Ovary (tissue), 9 donors: ENCODE data around the gene NAP1L1. TPM values are rescaled to one million over a fixed set of nuclear protein-coding genes. Genes with fewer than 3 reads are reported as not detected.

Experiments used
- DNase-seq, 5 donors: peaks; one replicate each; pipeline ENCODE4 v3.0.0-alpha.2; 2019 to 2020
- H3K27ac ChIP-seq, 2 donors: fragments of 200-600 bp; one replicate each; pipeline versions ENCODE4 v1.5.1 to v1.8.0; 2019 to 2022
- H3K27me3 ChIP-seq: fragments of 200-600 bp; one replicate; pipeline ENCODE4 v1.8.0; 2022
- H3K36me3 ChIP-seq: fragments of 200-600 bp; sonication (generic); one replicate; pipeline ENCODE4 v1.5.1; 2019
- H3K4me1 ChIP-seq: one replicate; pipeline ENCODE4 v1.8.1; 2013; ENCODE audit warnings: mild to moderate bottlenecking, moderate library complexity; ENCODE audit not compliant: insufficient read depth
- H3K4me3 ChIP-seq: fragments of 200-600 bp; sonication (generic); one replicate; pipeline ENCODE4 v1.5.1; 2017
- H3K9me3 ChIP-seq, 2 donors: fragments of 200-600 bp in 1 of 2; sonication (generic) in 1 of 2; one replicate each; pipeline versions ENCODE4 v1.5.1 to v1.8.1; 2013 to 2019; ENCODE audit warnings: mild to moderate bottlenecking in 1 of 2, moderate library complexity in 1 of 2
- CTCF ChIP-seq, 3 donors: fragments of 450-650 bp in 2 of 3; fragments of 200-600 bp in 1 of 3; IDR thresholded peaks; one replicate each; pipeline versions ENCODE4 v1.5.1 to v1.8.0; 2016 to 2022; ENCODE audit warnings: antibody characterized with exemption in 3 of 3, mild to moderate bottlenecking in 1 of 3
- EP300 ChIP-seq: sonication (generic); formaldehyde crosslinking; IDR thresholded peaks from one replicate; pipeline ENCODE4 v1.6.1; 2017; ENCODE audit warnings: antibody characterized with exemption
- POLR2A ChIP-seq: fragments of 450-650 bp; IDR thresholded peaks from one replicate; pipeline ENCODE4 v1.6.1; 2017; ENCODE audit warnings: antibody characterized with exemption, mild to moderate bottlenecking, moderate library complexity
- WGBS, 3 donors: extraction: QIAGEN DNeasy Blood & Tissue Kit in 1 of 3; methylation state at CpG; one replicate each; pipeline versions ENCODE4 v1.1.5 to v1.1.7; 2013 to 2017; 5-methylcytosine and 5-hydroxymethylcytosine counted together
- intact Hi-C, 4 donors: fragments of 100-400 bp; cut with DNase I; formaldehyde crosslinking; loops; one replicate each; pipeline versions ENCODE4 v1.11.0 to v1.15.1; 2022 to 2023
- polyA plus RNA-seq, 2 donors: library from polyadenylated mRNA; stranded (reverse); fragments of 200-250 nt in 1 of 2; fragments of 350-450 nt in 1 of 2; fragmentation: Illumina TruSeq in 1 of 2; extraction: RNeasy Lipid Tissue Mini Kit (QIAGEN cat#74804) in 1 of 2; gene quantifications; one replicate each; pipeline ENCODE4 v1.2.3, GENCODE V29; 2013 to 2014
- total RNA-seq, 7 donors: library from RNA; depleted of rRNA in 2 of 7; stranded (reverse); fragments of >200 nt in 2 of 7; fragmentation: NEBNext Ultra II Directional in 3 of 7; extraction: Animal tissue kit (Norgen Biotek cat#: 25700) in 3 of 7; gene quantifications; one replicate each; pipeline versions ENCODE4 v1.1.0 to v1.2.4, GENCODE V29; 2016 to 2023
- donor health status: DM: no; HTN: no; CAD: no; lungs with moderate emphysema.
- donor health status: DM: no; HTN: no; CAD: no.
- donor health status: Bipolar disorder and iron deficiency.
- donor health status: DM: yes; HTN: yes; CAD: no.
- donor health status: DM: no; HTN: no; CAD: no.
- donor health status: DM: yes; HTN: yes; CAD: no.

Gene NAP1L1
- total and polyA plus RNA-seq, 9 donors, result 500 to 1,115 (median 750) TPM

DNA sequence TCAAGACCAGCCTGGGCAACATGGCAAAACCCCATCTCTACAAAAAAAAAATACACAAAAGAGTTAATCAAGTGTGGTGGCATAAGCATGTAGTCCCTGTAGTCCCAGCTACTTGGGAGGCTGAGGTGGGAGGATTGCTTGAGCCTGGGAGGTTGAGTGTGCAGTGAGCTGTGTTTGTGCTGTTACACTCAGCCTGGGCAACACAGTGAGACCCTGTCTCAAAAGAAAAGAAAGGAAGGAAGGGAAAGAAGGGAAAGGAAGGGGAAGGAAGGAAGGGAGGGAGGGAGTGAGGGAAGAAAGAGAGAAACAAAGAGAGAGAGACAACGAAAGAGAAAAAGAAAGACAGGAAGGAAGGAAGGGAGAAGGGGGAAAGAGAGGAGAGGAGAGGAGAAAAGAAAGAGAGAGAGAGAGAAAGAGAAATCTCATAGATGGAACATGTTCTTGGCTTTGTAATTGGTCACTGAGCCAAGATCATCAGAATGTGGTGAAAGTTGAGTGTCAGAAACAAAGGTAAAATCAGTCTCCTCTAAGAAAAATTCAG, 26.8 kb upstream of the NAP1L1 start:
- no peak for TF ChIP-seq EP300
- no peak for TF ChIP-seq CTCF (IDR thresholded peaks at IDR 0.05)
- TF ChIP-seq POLR2A, result no peak
- no peak overlapping the region for H3K4me3 ChIP-seq
- no peaks in the 10 kb centered on the region for H3K27me3 ChIP-seq
- DNase-seq, result no peak
- H3K4me1 ChIP-seq, result no peaks in the 10 kb centered on the region
- no peaks in the 10 kb centered on the region for H3K9me3 ChIP-seq
- H3K36me3 ChIP-seq, result no peaks in the 10 kb centered on the region
- no peak overlapping the region for H3K27ac ChIP-seq
- intact Hi-C loops, result no loop called here
- WGBS, 3 donors, result 0 to 71% methylated on average over 1 of the region's 1 CpG; no CpG with 5 or more reads in 1 of the 3 donors

DNA sequence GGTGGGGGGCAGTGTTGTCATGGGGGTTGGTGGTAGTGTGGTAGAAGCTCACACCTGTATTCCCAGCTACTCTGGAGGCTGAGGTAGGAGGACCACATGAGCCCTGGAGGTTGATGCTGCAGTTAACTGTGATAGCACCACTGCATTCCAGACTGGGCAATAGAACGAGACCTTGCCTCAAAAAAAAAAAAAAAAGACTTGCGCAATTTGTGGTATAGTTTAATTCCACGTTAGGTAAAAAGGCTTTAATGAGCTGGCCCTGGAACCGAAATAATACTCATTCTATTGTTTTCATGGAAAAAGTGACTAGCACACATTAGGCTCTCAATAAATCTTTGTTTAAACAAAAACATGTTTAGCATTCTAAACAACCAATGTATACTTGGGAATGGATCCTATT, 25.4 kb upstream of the NAP1L1 start:
- intact Hi-C loops, result no loop called here
- 80 to 85% (median 84%) methylated on average over 4 of the region's 4 CpGs for WGBS, 3 donors
- Histone ChIP-seq H3K4me1 (no peaks in the 10 kb centered on the region), H3K9me3 (no peaks in the 10 kb centered on the region), H3K4me3 (no peak overlapping the region), H3K27ac (no peak overlapping the region), H3K36me3 (no peaks in the 10 kb centered on the region), H3K27me3 (no peaks in the 10 kb centered on the region)
- TF ChIP-seq CTCF (IDR thresholded peaks at IDR 0.05) (no peak), POLR2A (no peak), EP300 (no peak)
- DNase-seq, result no peak

- intact Hi-C loops, result no loop called here
- WGBS, 3 donors, result 75 to 90% (median 89%) methylated on average over 3 of the region's 3 CpGs
- H3K4me1 ChIP-seq, result no peaks in the 10 kb centered on the region
These were observed 23.9 kb upstream of the NAP1L1 start for GRCh38 chr12:76108356-76108755.

GRCh38 chr12:76106631-76107030, 22.1 kb upstream of the NAP1L1 start:
- Histone ChIP-seq H3K27me3 (no peaks in the 10 kb centered on the region), H3K4me1 (no peaks in the 10 kb centered on the region), H3K36me3 (no peaks in the 10 kb centered on the region), H3K27ac (no peak overlapping the region), H3K9me3 (no peaks in the 10 kb centered on the region), H3K4me3 (no peak overlapping the region)
- intact Hi-C loops, result no loop called here
- TF ChIP-seq EP300, result no peak
- no peak for TF ChIP-seq CTCF (IDR thresholded peaks at IDR 0.05)
- TF ChIP-seq POLR2A, result no peak
- 33 to 56% (median 36%) methylated on average over 3 of the region's 3 CpGs for WGBS, 3 donors
- no peak for DNase-seq

More at GRCh38 chr12:76108356-76108755, 23.9 kb upstream of the NAP1L1 start:
- Histone ChIP-seq H3K4me3 (no peak overlapping the region), H3K36me3 (no peaks in the 10 kb centered on the region), H3K27me3 (no peaks in the 10 kb centered on the region), H3K9me3 (no peaks in the 10 kb centered on the region), H3K27ac (no peak overlapping the region)
- DNase-seq, result no peak
- TF ChIP-seq EP300, result no peak
- no peak for TF ChIP-seq CTCF (IDR thresholded peaks at IDR 0.05)
- TF ChIP-seq POLR2A, result no peak
